MM.1S (cell line): Measurements from ENCODE around the gene SLFN12L.

ENCODE experiments used
- DNase-seq: peaks from one replicate; pipeline ENCODE4 v3.0.0-alpha.2; 2015
- H2AFZ ChIP-seq: fragments of 300-600 bp; sonication (generic); 2 replicates; pipeline ENCODE4 v1.6.0; 2016; ENCODE audit warnings: antibody characterized with exemption, low read length
- H3F3A ChIP-seq: fragments of 300-600 bp; sonication (generic); 2 replicates; pipeline ENCODE4 v1.6.1; 2016; ENCODE audit warnings: mild to moderate bottlenecking, antibody characterized with exemption, low read length, moderate library complexity, mixed read lengths; ENCODE audit not compliant: insufficient read depth
- H3K27ac ChIP-seq: fragments of 300-600 bp; sonication (generic); 2 replicates; pipeline ENCODE4 v1.5.1; 2016; ENCODE audit warnings: mild to moderate bottlenecking, low read length
- H3K27me3 ChIP-seq: fragments of 300-600 bp; sonication (generic); replicated peaks from 2 replicates; pipeline ENCODE4 v1.6.0; 2016; ENCODE audit warnings: low read length; ENCODE audit not compliant: insufficient read depth
- H3K36me3 ChIP-seq: fragments of 300-600 bp; sonication (generic); replicated peaks from 2 replicates; pipeline ENCODE4 v1.6.1; 2016; ENCODE audit warnings: mild to moderate bottlenecking, low read length, mixed read lengths; ENCODE audit not compliant: insufficient read depth
- H3K4me1 ChIP-seq: fragments of 300-600 bp; sonication (generic); 2 replicates; pipeline ENCODE4 v1.6.1; 2016; ENCODE audit warnings: low read length, mixed read lengths
- H3K4me2 ChIP-seq: fragments of 300-600 bp; sonication (generic); 2 replicates; pipeline ENCODE4 v1.6.0; 2016; ENCODE audit warnings: low read depth, low read length
- H3K4me3 ChIP-seq: fragments of 300-600 bp; sonication (generic); 2 replicates; pipeline ENCODE4 v1.5.1; 2016; ENCODE audit warnings: low read length, mixed read lengths
- H3K79me2 ChIP-seq: fragments of 300-600 bp; sonication (generic); 2 replicates; pipeline ENCODE4 v1.6.1; 2016; ENCODE audit warnings: mixed run types, low read length, mixed read lengths
- H3K9ac ChIP-seq: fragments of 300-600 bp; sonication (generic); 2 replicates; pipeline ENCODE4 v1.6.1; 2016; ENCODE audit warnings: low read length, mixed read lengths
- H3K9me2 ChIP-seq: fragments of 300-600 bp; sonication (generic); replicated peaks from 2 replicates; pipeline ENCODE4 v1.6.1; 2016; ENCODE audit warnings: mild to moderate bottlenecking, low read length, mixed read lengths; ENCODE audit not compliant: insufficient read depth
- H3K9me3 ChIP-seq: fragments of 300-600 bp; sonication (generic); replicated peaks from 2 replicates; pipeline ENCODE4 v1.6.1; 2016; ENCODE audit warnings: mild to moderate bottlenecking, low read length, mixed read lengths; ENCODE audit not compliant: insufficient read depth
- H4K20me1 ChIP-seq: fragments of 300-600 bp; sonication (generic); 2 replicates; pipeline ENCODE4 v1.6.1; 2016; ENCODE audit warnings: mild to moderate bottlenecking, low read length, moderate library complexity, mixed read lengths; ENCODE audit not compliant: insufficient read depth
- CTCF ChIP-seq: fragments of 300-600 bp; sonication (generic); IDR thresholded peaks from 2 replicates; pipeline ENCODE4 v1.5.1; 2016; ENCODE audit warnings: antibody characterized with exemption, low read length, mixed read lengths
- EZH2 ChIP-seq: fragments of 300-600 bp; sonication (generic); optimal IDR thresholded peaks from 2 replicates; pipeline ENCODE3; 2017; ENCODE audit warnings: low read depth, mild to moderate bottlenecking, antibody characterized with exemption, low read length, mixed read lengths
- EZH2phosphoT487 ChIP-seq: fragments of 300-600 bp; sonication (generic); IDR thresholded peaks from 2 replicates; pipeline ENCODE4 v1.6.1; 2018; ENCODE audit warnings: antibody characterized with exemption, low read length

Gene SLFN12L

GRCh38 chr17:35541434-35541833 lies 4.0 kb upstream of the SLFN12L start:
- Histone ChIP-seq H3K9ac (peak overlapping the region; percentile 48; the same call in 1 of the 2 replicates), H3K4me3 (peak overlapping the region; percentile 67), H3K27me3 (no peaks in the 10 kb centered on the region), H3K4me2 (peak overlapping the region; percentile 98), H3F3A (peaks cover 16% of the 10 kb centered on the region; the same call in 1 of the 2 replicates), H2AFZ (peak overlapping the region; percentile 75), H3K79me2 (no peaks in the 10 kb centered on the region), H3K4me1 (peaks cover 29% of the 10 kb centered on the region), H4K20me1 (no peaks in the 10 kb centered on the region), H3K27ac (no peak overlapping the region; the same call in 1 of the 2 replicates), H3K36me3 (no peaks in the 10 kb centered on the region), H3K9me3 (no peaks in the 10 kb centered on the region), H3K9me2 (no peaks in the 10 kb centered on the region)
- no peak for DNase-seq
- TF ChIP-seq EZH2phosphoT487 (no peak), CTCF (no peak)

GRCh38 chr17:35540589-35541404 lies 3.3 kb upstream of the SLFN12L start:
- no peaks in the 10 kb centered on the region for H3K9me3 ChIP-seq
- no peaks in the 10 kb centered on the region for H3K36me3 ChIP-seq
- H3K27me3 ChIP-seq = no peaks in the 10 kb centered on the region
- H4K20me1 ChIP-seq = no peaks in the 10 kb centered on the region
- H2AFZ ChIP-seq = peak overlapping the region; percentile 75
- TF ChIP-seq EZH2phosphoT487 (no peak), CTCF (no peak), EZH2 (no peak)
- H3K9ac ChIP-seq = peak overlapping the region; percentile 48; the same call in 1 of the 2 replicates
- no peaks in the 10 kb centered on the region for H3K9me2 ChIP-seq
- peak overlapping the region; percentile 67 for H3K4me3 ChIP-seq
- H3K79me2 ChIP-seq = no peaks in the 10 kb centered on the region
- peak; percentile 58 for DNase-seq
- peaks cover 16% of the 10 kb centered on the region; the same call in 1 of the 2 replicates for H3F3A ChIP-seq
- H3K4me2 ChIP-seq = peak overlapping the region; percentile 98
- peaks cover 29% of the 10 kb centered on the region for H3K4me1 ChIP-seq
- no peak overlapping the region; the same call in 1 of the 2 replicates for H3K27ac ChIP-seq

- no peaks in the 10 kb centered on the region for H3K36me3 ChIP-seq
- peak overlapping the region; percentile 54; the same call in 1 of the 2 replicates for H3K4me2 ChIP-seq
- TF ChIP-seq EZH2 (no peak), CTCF (no peak), EZH2phosphoT487 (no peak)
- H3K9ac ChIP-seq = no peak overlapping the region
- no peak overlapping the region for H3K4me3 ChIP-seq
- H2AFZ ChIP-seq = peak overlapping the region; percentile 40; the same call in 1 of the 2 replicates
- no peaks in the 10 kb centered on the region for H3K27me3 ChIP-seq
- no peaks in the 10 kb centered on the region for H3K79me2 ChIP-seq
- H3K27ac ChIP-seq = no peak overlapping the region
- no peaks in the 10 kb centered on the region for H4K20me1 ChIP-seq
- no peaks in the 10 kb centered on the region for H3K9me3 ChIP-seq
- H3K9me2 ChIP-seq = no peaks in the 10 kb centered on the region
- no peak for DNase-seq
- H3K4me1 ChIP-seq = peaks cover 29% of the 10 kb centered on the region
- H3F3A ChIP-seq = peaks cover 16% of the 10 kb centered on the region; the same call in 1 of the 2 replicates
Measured at GRCh38 chr17:35539659-35540026, 2.2 kb upstream of the SLFN12L start.
